ENCODE data around the gene TLR5.
"Not testable (repeated sequence)": the region's sequence is repeated elsewhere in the genome, so short reads cannot be mapped to it uniquely, and the experiment has no call there.

Gene TLR5, protein sequence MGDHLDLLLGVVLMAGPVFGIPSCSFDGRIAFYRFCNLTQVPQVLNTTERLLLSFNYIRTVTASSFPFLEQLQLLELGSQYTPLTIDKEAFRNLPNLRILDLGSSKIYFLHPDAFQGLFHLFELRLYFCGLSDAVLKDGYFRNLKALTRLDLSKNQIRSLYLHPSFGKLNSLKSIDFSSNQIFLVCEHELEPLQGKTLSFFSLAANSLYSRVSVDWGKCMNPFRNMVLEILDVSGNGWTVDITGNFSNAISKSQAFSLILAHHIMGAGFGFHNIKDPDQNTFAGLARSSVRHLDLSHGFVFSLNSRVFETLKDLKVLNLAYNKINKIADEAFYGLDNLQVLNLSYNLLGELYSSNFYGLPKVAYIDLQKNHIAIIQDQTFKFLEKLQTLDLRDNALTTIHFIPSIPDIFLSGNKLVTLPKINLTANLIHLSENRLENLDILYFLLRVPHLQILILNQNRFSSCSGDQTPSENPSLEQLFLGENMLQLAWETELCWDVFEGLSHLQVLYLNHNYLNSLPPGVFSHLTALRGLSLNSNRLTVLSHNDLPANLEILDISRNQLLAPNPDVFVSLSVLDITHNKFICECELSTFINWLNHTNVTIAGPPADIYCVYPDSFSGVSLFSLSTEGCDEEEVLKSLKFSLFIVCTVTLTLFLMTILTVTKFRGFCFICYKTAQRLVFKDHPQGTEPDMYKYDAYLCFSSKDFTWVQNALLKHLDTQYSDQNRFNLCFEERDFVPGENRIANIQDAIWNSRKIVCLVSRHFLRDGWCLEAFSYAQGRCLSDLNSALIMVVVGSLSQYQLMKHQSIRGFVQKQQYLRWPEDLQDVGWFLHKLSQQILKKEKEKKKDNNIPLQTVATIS

DNA sequence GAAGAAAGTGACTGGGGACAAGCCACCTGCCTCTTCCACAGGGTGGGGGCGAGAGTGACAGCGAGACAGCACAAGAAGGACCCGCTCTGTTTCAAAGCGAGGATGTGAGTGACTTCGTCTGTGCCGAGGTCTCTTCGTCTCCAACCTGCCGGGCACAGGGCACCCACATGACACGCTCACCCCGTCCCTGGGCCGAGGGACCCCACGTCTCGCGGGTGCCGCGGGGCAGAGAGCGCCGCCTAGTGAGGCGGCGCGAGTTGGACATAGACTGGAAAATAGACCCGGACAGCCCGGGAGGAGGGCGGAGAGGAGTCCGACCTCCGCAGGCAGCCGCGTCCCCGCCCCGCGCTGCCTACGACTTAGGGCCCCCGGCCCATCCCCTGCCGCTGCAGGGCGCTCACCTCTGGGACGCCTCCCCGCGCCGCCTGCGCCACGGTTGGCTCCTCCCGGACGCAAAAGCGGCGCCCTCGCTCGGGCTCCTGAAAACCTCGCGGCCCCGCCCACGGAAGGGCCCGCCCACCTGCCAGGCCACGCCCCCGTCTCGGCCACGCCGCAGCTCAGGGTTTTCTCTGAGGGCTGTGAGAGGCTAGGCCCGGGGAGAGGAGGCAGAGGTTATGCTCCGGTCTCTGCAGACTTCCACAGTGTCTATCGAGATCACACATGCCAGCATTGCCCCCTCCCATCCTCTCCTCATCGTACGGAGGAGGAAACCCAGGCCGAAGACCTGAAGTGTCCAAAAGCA lies at the start of gene TLR5:
TSS of gene TLR5 (minus strand) at position 454 of the 742 bp plus-strand sequence. CDS start 30,217 bp downstream, outside the sequence.
- DNase-seq, result peak; percentile 61

DNA sequence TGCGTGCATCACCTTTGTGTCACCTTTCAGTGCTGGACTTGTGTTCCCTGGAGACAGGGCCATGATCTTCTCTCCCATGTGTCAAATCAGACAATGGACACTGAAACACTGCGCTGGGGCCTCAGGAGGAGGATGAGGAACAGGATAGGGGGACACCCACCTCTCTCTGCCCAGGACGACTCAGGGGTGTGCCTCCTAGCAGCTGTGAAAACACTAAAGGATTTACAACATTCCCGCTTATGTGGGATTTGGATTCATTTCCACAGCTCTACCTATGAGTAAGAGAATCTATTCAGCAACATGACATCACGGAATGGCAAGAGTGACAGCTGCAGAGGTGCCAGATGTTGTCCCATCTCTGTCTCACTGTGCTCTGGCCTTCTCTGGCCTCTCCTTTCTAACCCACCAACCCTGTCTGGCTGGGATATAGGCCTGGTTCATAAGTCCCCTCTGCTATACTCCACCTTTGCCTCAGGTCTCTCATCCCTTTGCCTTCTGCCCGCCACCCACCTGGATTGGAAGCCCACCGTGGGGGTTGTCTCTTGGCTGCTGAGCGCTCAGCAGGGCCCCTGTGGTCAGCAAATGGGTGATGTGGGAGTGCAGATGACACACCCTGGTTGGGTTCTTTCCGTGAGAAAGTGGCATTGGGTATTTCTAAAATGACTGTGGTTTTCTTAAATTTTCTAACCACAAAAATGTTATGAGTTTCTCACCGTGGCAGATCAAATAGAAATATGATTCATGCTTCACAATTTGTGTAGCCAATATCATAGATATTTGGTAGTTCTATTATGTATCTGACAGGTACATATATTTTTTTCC lies 47.1 kb upstream of the TLR5 start:
- no peak for DNase-seq

DNA sequence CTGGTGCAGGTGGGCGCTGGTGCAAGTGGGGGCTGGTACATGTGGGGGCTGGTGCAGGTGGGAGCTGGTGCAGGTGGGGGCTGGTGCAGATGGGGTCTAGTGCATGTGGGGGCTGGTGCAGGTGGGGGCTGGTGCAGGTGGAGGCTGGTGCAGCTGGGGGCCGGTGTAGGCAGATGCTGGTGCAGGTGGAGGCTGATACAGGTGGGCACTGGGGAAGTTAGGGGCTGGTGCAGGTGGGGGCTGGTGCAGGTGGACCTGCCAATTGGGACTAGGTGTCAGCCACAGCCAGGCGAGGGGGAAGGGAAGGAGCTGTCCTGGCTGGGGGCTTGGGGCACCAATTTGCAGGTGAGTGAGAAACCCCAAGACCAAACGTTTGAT lies 46.5 kb upstream of the TLR5 start:
- no peak for DNase-seq

- no peak for DNase-seq
These were observed 45.7 kb upstream of the TLR5 start for GRCh38 chr1:223188618-223189356.

GRCh38 chr1:223186800-223187199 lies 43.8 kb upstream of the TLR5 start:
- no peak for DNase-seq

DNA sequence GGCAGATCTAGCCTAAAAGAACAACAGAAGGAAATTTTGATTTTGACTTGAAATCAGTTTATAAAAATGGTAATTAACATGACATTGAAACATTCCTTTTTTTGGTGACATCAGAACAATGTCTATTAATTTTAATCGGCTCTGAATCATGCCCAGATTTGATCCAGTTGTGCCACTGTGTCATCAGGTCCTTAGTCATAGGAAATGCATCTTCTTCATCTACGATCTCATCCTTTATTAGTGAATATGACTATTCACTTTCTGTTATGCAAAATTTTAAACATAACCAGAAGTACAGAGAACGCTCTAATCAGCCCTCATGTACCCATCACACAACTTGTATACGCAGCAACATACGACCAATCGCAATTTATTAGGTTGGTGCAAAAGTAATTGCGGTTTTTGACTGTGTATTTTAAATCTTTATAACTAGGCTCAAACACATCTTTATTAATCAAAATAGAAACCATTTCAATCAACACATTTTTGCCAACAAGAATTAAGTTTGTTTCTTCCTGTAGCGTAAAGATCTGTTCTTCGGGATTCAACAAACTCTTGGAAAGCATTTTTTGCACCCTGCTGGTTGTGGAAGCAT lies 40.3 kb upstream of the TLR5 start:
- DNase-seq, result no peak

GRCh38 chr1:223180731-223181321 lies 37.8 kb upstream of the TLR5 start:
- no peak for DNase-seq

- DNase-seq, result no peak
These were observed 36.7 kb upstream of the TLR5 start for GRCh38 chr1:223179786-223180185.

- DNase-seq, result no peak
These were observed 36.2 kb upstream of the TLR5 start for GRCh38 chr1:223179280-223179679.

DNA sequence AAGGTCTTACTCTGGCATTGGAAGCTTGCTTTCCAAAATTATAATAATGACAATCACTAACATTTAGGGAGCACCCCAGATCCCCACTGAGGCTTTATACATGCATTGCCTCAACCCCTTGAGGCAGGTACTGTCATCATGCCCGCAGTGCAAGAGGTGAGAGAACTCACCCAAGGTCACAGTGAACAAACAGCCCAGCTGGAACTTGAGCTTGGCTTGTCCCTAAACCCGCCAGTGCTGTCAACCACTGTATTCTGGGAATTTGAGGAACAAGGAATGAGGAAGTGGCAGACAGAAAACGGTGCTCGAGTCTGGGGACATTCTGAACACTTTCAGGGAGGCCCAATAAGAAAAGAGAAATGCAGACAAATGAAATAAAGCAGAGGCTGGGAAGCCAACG lies 34.6 kb upstream of the TLR5 start:
- DNase-seq, result no peak

- DNase-seq, result no peak
These were observed 33.4 kb upstream of the TLR5 start for GRCh38 chr1:223176437-223176836.

- no peak for DNase-seq
These were observed 32.6 kb upstream of the TLR5 start for GRCh38 chr1:223175633-223176032.

DNA sequence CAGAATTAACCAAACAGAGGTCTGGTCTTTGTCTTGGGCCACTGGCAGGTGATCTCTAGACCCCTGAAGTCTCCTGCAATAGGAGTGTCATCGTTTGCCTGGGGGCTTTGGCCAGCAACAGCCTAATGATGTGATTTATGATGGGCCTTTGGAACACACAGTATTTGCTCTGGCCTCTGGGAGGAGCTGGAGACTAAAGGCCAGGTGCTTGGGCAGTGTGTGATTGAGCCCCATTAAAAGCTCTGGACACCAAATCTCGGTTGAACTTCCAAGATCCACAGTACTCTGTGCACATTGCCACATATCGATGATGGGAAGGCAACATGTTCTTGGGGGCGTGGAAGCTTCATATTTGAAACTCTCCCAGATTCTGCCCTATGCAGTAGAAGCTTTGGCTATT lies 32.0 kb upstream of the TLR5 start:
- no peak for DNase-seq

- DNase-seq, result not testable (repeated sequence)
These were observed 26.4 kb upstream of the TLR5 start for GRCh38 chr1:223169458-223169857.

GRCh38 chr1:223161321-223161720 lies 18.3 kb upstream of the TLR5 start:
- DNase-seq, result no peak

- DNase-seq, result no peak
These were observed 13.3 kb upstream of the TLR5 start for GRCh38 chr1:223156343-223156742.

- no peak for DNase-seq
These were observed 12.1 kb upstream of the TLR5 start for GRCh38 chr1:223155153-223155552.

DNA sequence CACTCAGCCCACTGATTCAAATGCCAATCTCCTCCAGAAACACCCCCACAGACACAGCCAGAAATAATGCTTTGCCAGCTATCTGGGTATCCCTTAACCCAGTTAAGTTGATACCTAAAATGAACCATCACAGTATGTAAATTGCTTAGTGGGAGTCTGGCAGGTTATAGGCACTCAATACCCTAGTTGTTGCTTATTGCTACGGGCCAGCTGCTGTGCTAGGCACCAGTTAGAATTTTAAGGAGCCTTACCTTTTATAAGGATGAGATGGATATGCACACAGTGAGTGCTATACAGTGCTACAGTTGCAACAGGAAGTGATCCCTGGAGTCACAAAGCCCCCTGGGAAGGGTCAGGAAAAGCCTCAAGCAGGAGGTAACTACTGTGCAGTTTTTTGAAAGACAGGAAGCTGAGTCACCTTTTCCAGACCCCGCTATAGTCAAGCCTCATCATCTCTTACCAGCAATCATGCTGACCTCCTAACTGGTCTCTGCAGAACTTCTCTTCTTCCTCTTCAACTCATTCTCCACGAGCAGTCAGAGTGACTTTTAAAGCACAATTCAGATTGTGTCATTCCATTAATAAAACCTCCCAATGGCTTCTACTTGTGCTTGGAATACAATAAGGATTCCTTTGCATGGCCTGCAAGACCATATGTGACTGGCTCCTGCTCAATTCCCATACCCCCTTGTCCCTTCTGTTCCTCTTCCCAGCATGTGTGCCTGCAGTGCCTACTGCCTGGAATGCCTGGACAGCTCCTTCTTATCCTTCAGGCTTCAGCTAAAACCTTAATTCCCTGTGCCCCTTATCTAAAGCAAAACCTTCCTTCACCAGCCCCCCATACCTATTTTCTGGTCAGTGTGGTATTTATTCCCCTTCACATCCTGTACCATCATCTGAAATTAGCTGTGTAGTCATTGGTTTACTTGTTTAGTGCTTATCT lies 10.4 kb upstream of the TLR5 start:
- DNase-seq, result no peak

GRCh38 chr1:223152399-223152798 lies 9.4 kb upstream of the TLR5 start:
- DNase-seq, result no peak

- no peak for DNase-seq
These were observed 7.4 kb upstream of the TLR5 start for GRCh38 chr1:223150443-223150842.
